HTR-8/SVneo (cell line): ENCODE data around the gene TMEM150A.
"Not testable (repeated sequence)": the region's sequence is repeated elsewhere in the genome, so short reads cannot be mapped to it uniquely, and the experiment has no call there.

Experiments
- DNase-seq: peaks from one replicate; pipeline ENCODE4 v3.0.0; 2011; ENCODE audit warnings: low spot score, mixed read lengths; ENCODE audit not compliant: insufficient read length
- FAIRE-seq: peaks from 2 replicates; lab custom pipeline; 2011; peaks lifted over from hg19 to GRCh38; lab: Jason Lieb, UNC

Gene TMEM150A

GRCh38 chr2:85595301-85596025, 7.0 kb downstream of the TMEM150A start, which contains the start of gene RNF181:
RNF181 (plus strand) TSS chr2:85595745; CDS start chr2:85595764, 19 bp downstream.
- peak; percentile 99 for DNase-seq
- FAIRE-seq, result peak; percentile 96

- DNase-seq (no peak), FAIRE-seq (no peak)
These were observed 7.7 kb downstream of the TMEM150A start for GRCh38 chr2:85594715-85595300.

GRCh38 chr2:85593023-85593422, 9.5 kb downstream of the TMEM150A start:
- no peak for FAIRE-seq
- DNase-seq, result no peak

GRCh38 chr2:85592299-85592698, 10.2 kb downstream of the TMEM150A start:
- FAIRE-seq, DNase-seq: not testable (repeated sequence)

- DNase-seq, result no peak
- no peak for FAIRE-seq
These were observed 10.9 kb downstream of the TMEM150A start for GRCh38 chr2:85591563-85591962.

- FAIRE-seq, result no peak
- no peak for DNase-seq
These were observed 11.5 kb downstream of the TMEM150A start for GRCh38 chr2:85590950-85591349.

GRCh38 chr2:85589982-85590791, 12.3 kb downstream of the TMEM150A start:
- no peak for DNase-seq
- FAIRE-seq, result no peak

- FAIRE-seq (no peak), DNase-seq (no peak)
These were observed 13.3 kb downstream of the TMEM150A start for GRCh38 chr2:85589181-85589580.

- FAIRE-seq (no peak), DNase-seq (no peak)
These were observed 13.9 kb downstream of the TMEM150A start for GRCh38 chr2:85588645-85589044.

GRCh38 chr2:85588236-85588635, 14.3 kb downstream of the TMEM150A start:
- no peak for FAIRE-seq
- DNase-seq, result no peak

GRCh38 chr2:85585781-85586105, 16.8 kb downstream of the TMEM150A start:
- FAIRE-seq, result no peak
- DNase-seq, result peak; percentile 33

GRCh38 chr2:85584857-85585780, 17.4 kb downstream of the TMEM150A start:
- FAIRE-seq, result peak; percentile 67
- DNase-seq, result peak; percentile 83

- FAIRE-seq (no peak), DNase-seq (no peak)
These were observed 18.1 kb downstream of the TMEM150A start, which contains the start of gene VAMP5 for GRCh38 chr2:85584354-85584856. VAMP5 (plus strand) TSS chr2:85584431; CDS start chr2:85584491, 60 bp downstream.

GRCh38 chr2:85583667-85584353, 18.7 kb downstream of the TMEM150A start:
- DNase-seq, result no peak
- FAIRE-seq, result no peak

- DNase-seq, result no peak
- no peak for FAIRE-seq
These were observed 20.0 kb downstream of the TMEM150A start for GRCh38 chr2:85582492-85582891.

GRCh38 chr2:85580206-85580605, 22.3 kb downstream of the TMEM150A start:
- no peak for DNase-seq
- FAIRE-seq, result no peak

- no peak for DNase-seq
- FAIRE-seq, result no peak
These were observed 23.1 kb downstream of the TMEM150A start for GRCh38 chr2:85579266-85579935.
